ENCODE measurements around the gene GJA1. TPM values are rescaled to one million over a fixed set of nuclear protein-coding genes. Genes with fewer than 3 reads are reported as not detected.

Gene GJA1
- total and polyA plus RNA-seq, 2 of the 4 experiments (the other 2 are of a cell fraction) = 180 to 323 TPM

DNA sequence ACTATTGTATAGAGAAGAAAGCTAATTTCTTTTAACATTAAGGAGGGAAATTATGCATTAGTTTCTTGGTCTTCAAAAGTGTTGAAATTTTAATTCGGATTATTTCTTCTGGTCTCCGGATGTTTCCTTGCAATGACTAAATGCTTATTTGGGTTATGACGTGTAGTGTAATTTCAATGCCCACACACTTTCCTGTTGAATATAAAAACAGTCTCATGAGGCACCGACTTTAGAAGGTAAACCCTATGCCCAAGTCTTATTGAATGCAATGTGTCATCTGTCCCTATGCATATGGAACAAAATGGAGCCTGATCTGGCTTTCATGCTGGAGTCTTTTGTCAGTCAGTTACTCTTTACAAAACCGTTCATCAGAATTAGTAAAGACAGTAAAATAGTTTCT, 17.7 kb downstream of the GJA1 start:
- no CpG with 5 or more reads among the region's 5 CpGs for WGBS, 2 experiments (ENCODE audit: extremely low coverage in 2 of 2, insufficient read length in 1 of 2)
- no peak overlapping the region for H2BK20ac ChIP-seq (ENCODE audit: low read depth, low read length)
- no peak overlapping the region for H4K8ac ChIP-seq (ENCODE audit: low read depth in 2 of 2, low read length in 2 of 2)
- H3K27me3 ChIP-seq (ENCODE audit: control insufficient read depth, insufficient read depth, low read length) = no peaks in the 10 kb centered on the region
- no peak overlapping the region for H4K91ac ChIP-seq (ENCODE audit: insufficient read depth, low read depth, low read length)
- peaks cover 9% of the 10 kb centered on the region; the same call in 1 of the 2 replicates for H4K20me1 ChIP-seq (ENCODE audit: insufficient read depth, low read length)
- H3K79me1 ChIP-seq (ENCODE audit: low read depth in 1 of 2, low read length in 2 of 2) = peaks cover 0 to 10% of the 10 kb centered on the region in 2 experiments; a peak in 3 of 4 replicates
- no peak overlapping the region for H3K4me3 ChIP-seq (ENCODE audit: insufficient read depth, low read depth, low read length)
- ATAC-seq (ENCODE audit: low read depth) = no peak
- H2AK9ac ChIP-seq (replicated peaks; ENCODE audit: low read depth, low read length, poor library complexity) = no peak overlapping the region
- ChIA-PET POLR2A (ENCODE audit: unreplicated experiment) (interaction anchor here (1.0 kb wide), 1 partner anchor 14 kb away, joined by 6 read pairs; no protein-coding TSS in a partner anchor), CTCF (no interaction called here)
- dilution Hi-C loops (cut with HindIII; ENCODE audit: low sequenced_read_pairs, unreplicated experiment) = no loop called here
- H2BK15ac ChIP-seq (ENCODE audit: low read depth, low read length) = no peak overlapping the region
- H3K9me3 ChIP-seq (ENCODE audit: control insufficient read depth, insufficient read depth, low read length) = no peaks in the 10 kb centered on the region
- no peak overlapping the region for H3K4ac ChIP-seq (ENCODE audit: low read depth, low read length)
- no peak overlapping the region for H2AFZ ChIP-seq (replicated peaks; ENCODE audit: low read length, poor library complexity)
- no peak overlapping the region for H2AK5ac ChIP-seq (ENCODE audit: low read depth, low read length)
- no peak overlapping the region for H4K5ac ChIP-seq (ENCODE audit: low read depth, low read length)
- no peaks in the 10 kb centered on the region for H3K4me1 ChIP-seq (ENCODE audit: control insufficient read depth, insufficient read depth, low read length)
- no TSS peak for BruUV-seq (replicated peaks)
- intact Hi-C loops (cut with micrococcal nuclease) = no loop called here
- no peak overlapping the region for H3K23ac ChIP-seq (ENCODE audit: low read depth, low read length)
- no peak overlapping the region for H3K9ac ChIP-seq (ENCODE audit: low read depth, low read length)
- in situ Hi-C loops (cut with MboI; ENCODE audit: low sequenced_read_pairs) = no loop called here
- no peak overlapping the region for H3K56ac ChIP-seq (ENCODE audit: extremely low read depth, insufficient read depth, low read length)
- H3K9me1 ChIP-seq (ENCODE audit: insufficient read depth, low read length) = no peaks in the 10 kb centered on the region
- H3K4me2 ChIP-seq (ENCODE audit: low read depth, low read length) = no peak overlapping the region
- no peak overlapping the region for H3K18ac ChIP-seq (ENCODE audit: low read depth, low read length)
- no peak overlapping the region for H2BK5ac ChIP-seq (ENCODE audit: low read depth, low read length, poor library complexity, severe bottlenecking)
- H3K14ac ChIP-seq (replicated peaks; ENCODE audit: low read depth, low read length) = no peak overlapping the region
- no peak for DNase-seq
- H3K36me3 ChIP-seq (ENCODE audit: control insufficient read depth, insufficient read depth, low read length) = peaks cover 5% of the 10 kb centered on the region
- no peak for TF ChIP-seq CTCF (conservative IDR thresholded peaks at IDR 0.05; ENCODE audit: low read depth, low read length)
- TF ChIP-seq MAFK (IDR thresholded peaks at IDR 0.05; ENCODE audit: low read depth, low read length) = no peak
- TF ChIP-seq RCOR1 (IDR thresholded peaks at IDR 0.05; ENCODE audit: insufficient replicate concordance, low read length) = no peak
- no peak for TF ChIP-seq RFX5 (IDR thresholded peaks at IDR 0.05; ENCODE audit: low read depth, low read length)
- no peak for TF ChIP-seq SMC3 (IDR thresholded peaks at IDR 0.05; ENCODE audit: low read depth, low read length)
- H2BK120ac ChIP-seq (ENCODE audit: low read depth, low read length) = no peak overlapping the region
- no peak overlapping the region for H3K27ac ChIP-seq (ENCODE audit: insufficient read depth, low read length)

Measured in IMR-90 (cell line).